ENCODE data around the gene LCP2. TPM values are rescaled to one million over a fixed set of nuclear protein-coding genes. Genes with fewer than 3 reads are reported as not detected.

The LCP2 gene
- total RNA-seq = 10 to 100 TPM in 2 of 6 donors, 1 to 10 TPM in 4; 2.0 to 22.0 (median 4.9) TPM
- polyA plus RNA-seq = 1 to 10 TPM; 1.9 to 2.6 TPM

- intact Hi-C loops (cut with DNase I) = no loop called here
- H3K4me1 ChIP-seq = no peaks in the 10 kb centered on the region
- no peaks in the 10 kb centered on the region for H3K27me3 ChIP-seq
- H3K4me3 ChIP-seq = peak within 1 kb of the TSS in 2 of 4 donors; percentile 12 to 36
- H3K36me3 ChIP-seq = no peaks in the 10 kb centered on the region
- FAIRE-seq (no peak), DNase-seq (no peak), ATAC-seq (peak in 2 of 4 donors; percentile 58 to 60)
- TF ChIP-seq CTCF (IDR thresholded peaks at IDR 0.05) = no peak
- no peaks in the 10 kb centered on the region for H3K9me3 ChIP-seq
- peak within 1 kb of the TSS in 2 of 4 donors; percentile 60 to 62 for H3K27ac ChIP-seq
- WGBS, 2 donors = 53 to 71% methylated on average over 10 of the region's 10 CpGs
These were observed at the start of gene LCP2 for GRCh38 chr5:170297589-170298462. LCP2 (minus strand) TSS chr5:170297777; CDS start chr5:170297611, 166 bp downstream.

GRCh38 chr5:170347022-170347567, 49.5 kb upstream of the LCP2 start:
- no peak overlapping the region for H3K27ac ChIP-seq
- intact Hi-C loops (cut with DNase I) = no loop called here
- FAIRE-seq (no peak), ATAC-seq (no peak), DNase-seq (no peak)
- 60 to 67% methylated on average over 9 of the region's 9 CpGs for WGBS, 2 donors
- no peak for TF ChIP-seq CTCF (IDR thresholded peaks at IDR 0.05)
- H3K4me1 ChIP-seq = no peaks in the 10 kb centered on the region
- H3K4me3 ChIP-seq = no peak overlapping the region
- H3K27me3 ChIP-seq = peaks cover 0 to 4% (median 0%) of the 10 kb centered on the region in 4 donors
- no peaks in the 10 kb centered on the region for H3K9me3 ChIP-seq
- H3K36me3 ChIP-seq = no peaks in the 10 kb centered on the region

DNA sequence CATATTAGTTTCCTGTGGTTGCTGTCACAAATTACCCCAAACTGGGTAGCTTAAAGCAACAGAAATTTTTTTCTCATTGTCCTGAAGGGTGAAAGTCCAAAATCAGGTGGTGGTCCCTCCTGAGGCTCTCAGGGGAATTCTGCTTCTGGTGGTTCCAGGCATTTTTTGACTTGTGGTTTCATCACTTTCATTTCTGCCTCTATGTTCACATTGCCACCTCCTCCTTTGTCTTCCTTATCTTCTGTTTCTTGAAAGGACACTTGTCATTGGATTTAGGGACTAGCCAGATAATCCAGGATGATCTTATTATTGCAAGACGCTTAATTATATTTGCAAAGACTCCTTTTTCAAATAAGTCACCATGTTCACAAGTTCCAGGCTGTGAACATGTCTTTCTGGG, 48.4 kb upstream of the LCP2 start:
- FAIRE-seq (no peak), DNase-seq (no peak), ATAC-seq (no peak)
- H3K9me3 ChIP-seq = no peaks in the 10 kb centered on the region
- no peaks in the 10 kb centered on the region for H3K4me1 ChIP-seq
- no peaks in the 10 kb centered on the region for H3K36me3 ChIP-seq
- no peak overlapping the region for H3K27ac ChIP-seq
- H3K27me3 ChIP-seq = peaks cover 0 to 4% (median 0%) of the 10 kb centered on the region in 4 donors
- intact Hi-C loops (cut with DNase I) = no loop called here
- WGBS, 2 donors = 58 to 64% methylated on average over 1 of the region's 1 CpG
- no peak for TF ChIP-seq CTCF (IDR thresholded peaks at IDR 0.05)
- H3K4me3 ChIP-seq = no peak overlapping the region

- Histone ChIP-seq H3K27ac (no peak overlapping the region), H3K4me1 (no peaks in the 10 kb centered on the region), H3K9me3 (no peaks in the 10 kb centered on the region), H3K27me3 (no peaks in the 10 kb centered on the region), H3K36me3 (no peaks in the 10 kb centered on the region), H3K4me3 (no peak overlapping the region)
- no peak for DNase-seq
- WGBS, 2 donors = 64 to 70% methylated on average over 3 of the region's 3 CpGs
- intact Hi-C loops (cut with DNase I) = no loop called here
- no peak for ATAC-seq
- no peak for FAIRE-seq
- TF ChIP-seq CTCF (IDR thresholded peaks at IDR 0.05) = no peak
These were observed 45.6 kb upstream of the LCP2 start for GRCh38 chr5:170343177-170343576.
